Ovary (tissue), 3 donors: Measurements from ENCODE around the gene ZNF362.

ENCODE experiments used
- EP300 ChIP-seq: sonication (generic); formaldehyde crosslinking; IDR thresholded peaks from one replicate; pipeline ENCODE4 v1.6.1; 2017; ENCODE audit warnings: antibody characterized with exemption
- POLR2A ChIP-seq: fragments of 450-650 bp; IDR thresholded peaks from one replicate; pipeline ENCODE4 v1.6.1; 2017; ENCODE audit warnings: antibody characterized with exemption, mild to moderate bottlenecking, moderate library complexity
- TF ChIP-seq, protein P1 (sequence below), 3 donors: fragments of 450-650 bp in 2 of 3; fragments of 200-600 bp in 1 of 3; IDR thresholded peaks; one replicate each; pipeline versions ENCODE4 v1.5.1 to v1.8.0; 2016 to 2022; ENCODE audit warnings: antibody characterized with exemption in 3 of 3, mild to moderate bottlenecking in 1 of 3
- donor health status: DM: no; HTN: no; CAD: no.

DNA sequence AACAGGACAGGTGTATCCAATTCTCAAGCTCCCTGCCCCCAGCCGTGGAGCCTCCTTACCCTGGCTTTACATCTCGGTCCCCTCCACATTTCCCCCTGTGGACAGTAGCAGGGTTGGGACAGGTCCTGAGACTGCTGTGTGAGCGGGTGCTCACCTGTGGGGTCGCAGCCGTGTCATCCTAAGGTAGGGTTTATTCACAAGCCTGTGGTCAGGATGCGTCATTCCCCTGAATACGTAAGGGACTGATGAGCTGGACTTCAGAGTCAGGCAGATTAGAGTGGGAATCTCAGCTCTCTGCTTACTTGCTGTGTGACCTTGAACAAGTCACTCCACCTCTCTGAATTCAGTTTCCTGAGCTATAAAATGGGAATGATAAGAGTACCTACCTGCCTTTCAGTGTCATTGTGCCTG is 17.7 kb downstream of the ZNF362 start:
- TF ChIP-seq, protein P1, sequence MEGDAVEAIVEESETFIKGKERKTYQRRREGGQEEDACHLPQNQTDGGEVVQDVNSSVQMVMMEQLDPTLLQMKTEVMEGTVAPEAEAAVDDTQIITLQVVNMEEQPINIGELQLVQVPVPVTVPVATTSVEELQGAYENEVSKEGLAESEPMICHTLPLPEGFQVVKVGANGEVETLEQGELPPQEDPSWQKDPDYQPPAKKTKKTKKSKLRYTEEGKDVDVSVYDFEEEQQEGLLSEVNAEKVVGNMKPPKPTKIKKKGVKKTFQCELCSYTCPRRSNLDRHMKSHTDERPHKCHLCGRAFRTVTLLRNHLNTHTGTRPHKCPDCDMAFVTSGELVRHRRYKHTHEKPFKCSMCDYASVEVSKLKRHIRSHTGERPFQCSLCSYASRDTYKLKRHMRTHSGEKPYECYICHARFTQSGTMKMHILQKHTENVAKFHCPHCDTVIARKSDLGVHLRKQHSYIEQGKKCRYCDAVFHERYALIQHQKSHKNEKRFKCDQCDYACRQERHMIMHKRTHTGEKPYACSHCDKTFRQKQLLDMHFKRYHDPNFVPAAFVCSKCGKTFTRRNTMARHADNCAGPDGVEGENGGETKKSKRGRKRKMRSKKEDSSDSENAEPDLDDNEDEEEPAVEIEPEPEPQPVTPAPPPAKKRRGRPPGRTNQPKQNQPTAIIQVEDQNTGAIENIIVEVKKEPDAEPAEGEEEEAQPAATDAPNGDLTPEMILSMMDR (IDR thresholded peaks at IDR 0.05), result no peak
- TF ChIP-seq POLR2A (no peak), EP300 (no peak)
